Activated CD8-positive, alpha-beta memory T cell treated with anti-CD3 and anti-CD28 coated beads for 36 hours (primary cell): ENCODE results near the gene GRM4. TPM values are rescaled to one million over a fixed set of nuclear protein-coding genes. Genes with fewer than 3 reads are reported as not detected.

Experiments
- CTCF ChIA-PET: fragments of 350-600 bp; sonication (Branson Sonifier 250); formaldehyde crosslinking; loops from one replicate; lab custom pipeline; 2021; ENCODE audit warnings: antibody characterized with exemption; lab: Charles Lee
- POLR2A ChIA-PET: fragments of 350-600 bp; sonication (Branson Sonifier 250); formaldehyde crosslinking; loops from one replicate; lab custom pipeline; 2021; ENCODE audit warnings: antibody characterized with exemption; lab: Charles Lee
- total RNA-seq, 2 experiments: library from RNA; stranded (reverse); gene quantifications; one replicate each; pipeline ENCODE4 v1.2.3, GENCODE V29; 2021

Gene GRM4
- total RNA-seq, 2 experiments from 2014 or later: 0.08 TPM

DNA sequence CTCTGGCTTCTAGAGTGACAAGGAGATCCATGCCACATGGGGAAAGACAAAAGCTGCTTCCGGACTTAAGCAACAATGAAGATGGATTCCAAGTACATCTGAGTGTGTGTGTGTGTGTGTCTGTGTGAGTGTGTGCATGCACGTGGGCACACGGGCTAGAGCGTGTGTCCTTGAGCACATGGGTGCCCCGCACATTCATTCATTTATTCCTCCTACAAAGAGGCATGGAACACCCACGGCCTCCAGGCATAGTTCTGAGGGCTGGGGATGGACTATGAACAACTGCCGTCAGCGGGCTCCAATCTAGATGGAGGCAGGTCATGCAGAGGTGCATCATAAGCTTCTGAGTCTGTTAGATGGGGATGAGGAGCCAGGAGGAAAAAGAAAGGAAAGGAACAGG lies 49.1 kb downstream of the GRM4 start:
- ChIA-PET POLR2A (no interaction called here), CTCF (no interaction called here)

DNA sequence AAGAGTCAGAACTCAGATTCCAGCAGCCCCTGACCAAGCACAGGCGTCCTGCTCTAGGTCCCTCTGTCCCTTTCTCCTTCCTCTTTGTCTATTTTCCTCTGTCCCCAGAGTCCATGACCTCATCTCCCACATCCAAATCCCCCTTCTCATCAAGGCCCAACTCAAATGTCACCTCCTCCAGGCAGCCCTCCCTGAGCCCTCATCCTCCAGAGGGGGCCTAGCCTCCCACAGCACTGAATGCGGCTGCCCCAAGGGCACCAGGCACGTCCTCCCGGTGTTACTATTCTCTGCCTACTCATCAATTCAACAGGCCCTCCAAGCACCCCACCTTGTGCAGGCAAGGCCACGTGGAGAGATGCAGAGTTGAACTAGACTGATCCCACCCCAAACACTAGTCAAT lies 49.7 kb downstream of the GRM4 start:
- ChIA-PET CTCF (no interaction called here), POLR2A (no interaction called here)

DNA sequence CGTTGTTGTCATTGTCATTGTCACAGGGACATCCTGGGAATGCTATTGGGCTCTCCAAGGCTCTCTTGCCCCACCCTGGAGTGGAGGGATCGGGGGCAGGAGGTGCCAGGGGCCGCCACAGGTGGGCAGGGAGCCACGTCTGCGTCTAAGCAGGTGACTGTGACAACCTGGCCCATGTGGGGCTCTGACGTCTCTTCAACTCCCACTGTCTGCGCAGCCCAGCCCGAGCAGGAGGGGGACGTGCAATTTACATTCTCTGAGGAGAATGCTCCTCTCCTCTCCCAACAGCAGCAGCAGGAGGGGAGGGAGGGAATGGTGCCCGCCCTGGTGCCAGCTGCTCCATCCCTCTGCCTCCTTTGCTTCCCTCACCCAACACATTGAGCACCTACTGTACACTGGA lies 50.1 kb downstream of the GRM4 start:
- ChIA-PET CTCF (no interaction called here), POLR2A (no interaction called here)

GRCh38 chr6:34095136-34095505 lies 50.8 kb downstream of the GRM4 start:
- ChIA-PET CTCF (no interaction called here), POLR2A (no interaction called here)

- ChIA-PET CTCF (no interaction called here), POLR2A (no interaction called here)
Measured at GRCh38 chr6:34094474-34095135, 51.3 kb downstream of the GRM4 start.

- ChIA-PET POLR2A (no interaction called here), CTCF (interaction anchor here (0.6 kb wide), 1 partner anchor 403 kb away, joined by 4 read pairs; no protein-coding TSS in a partner anchor)
Measured at GRCh38 chr6:34093854-34094430, 51.9 kb downstream of the GRM4 start.

DNA sequence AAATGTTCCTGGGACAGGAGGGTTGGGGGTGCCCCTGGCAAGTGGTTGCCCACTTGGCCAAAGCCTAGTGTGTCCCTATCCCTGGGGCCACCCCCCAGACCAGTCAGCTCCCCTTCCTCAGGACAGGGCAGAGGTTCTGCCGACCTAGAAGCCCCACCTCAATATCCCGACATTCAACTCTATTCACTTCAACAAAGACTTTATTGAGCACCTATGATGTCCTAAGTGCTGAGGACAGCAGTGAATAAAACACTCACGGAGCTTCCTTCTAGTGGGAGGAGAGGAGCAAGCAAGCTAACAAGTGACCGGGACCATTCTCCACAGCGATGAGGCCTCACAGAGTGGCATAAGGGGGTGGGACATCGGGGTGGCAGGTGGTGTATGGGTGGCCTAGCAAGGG lies 52.7 kb downstream of the GRM4 start:
- POLR2A ChIA-PET: no interaction called here
- CTCF ChIA-PET: interaction anchor here (0.6 kb wide), 1 partner anchor 403 kb away, joined by 4 read pairs; no protein-coding TSS in a partner anchor

DNA sequence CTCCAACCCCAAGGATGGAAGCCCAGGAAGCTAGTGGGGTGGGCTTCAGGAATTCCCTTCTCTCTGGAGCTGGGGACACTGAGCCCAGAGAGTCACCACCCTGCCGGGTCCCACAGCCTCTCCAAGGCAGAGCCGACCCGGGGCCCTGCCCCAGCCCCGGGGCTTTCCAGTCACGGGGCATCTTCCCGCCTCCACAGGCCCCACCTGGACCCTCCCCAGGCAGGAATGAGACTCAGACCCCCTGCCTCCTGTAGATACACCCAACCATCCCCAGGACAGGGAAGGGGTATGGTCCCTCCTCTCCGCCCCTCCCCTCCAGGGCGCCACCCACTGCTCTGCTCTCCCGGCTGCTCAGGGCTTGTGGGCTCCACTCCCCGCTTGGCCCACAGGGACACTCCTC lies 53.3 kb downstream of the GRM4 start:
- POLR2A ChIA-PET: no interaction called here
- CTCF ChIA-PET: no interaction called here

- POLR2A ChIA-PET: no interaction called here
- CTCF ChIA-PET: no interaction called here
Measured at GRCh38 chr6:34090935-34091334, 55.0 kb downstream of the GRM4 start.

- POLR2A ChIA-PET: no interaction called here
- CTCF ChIA-PET: no interaction called here
Measured at GRCh38 chr6:34090529-34090928, 55.4 kb downstream of the GRM4 start.

- POLR2A ChIA-PET: no interaction called here
- CTCF ChIA-PET: no interaction called here
Measured at GRCh38 chr6:34086558-34086957, 59.3 kb downstream of the GRM4 start.

DNA sequence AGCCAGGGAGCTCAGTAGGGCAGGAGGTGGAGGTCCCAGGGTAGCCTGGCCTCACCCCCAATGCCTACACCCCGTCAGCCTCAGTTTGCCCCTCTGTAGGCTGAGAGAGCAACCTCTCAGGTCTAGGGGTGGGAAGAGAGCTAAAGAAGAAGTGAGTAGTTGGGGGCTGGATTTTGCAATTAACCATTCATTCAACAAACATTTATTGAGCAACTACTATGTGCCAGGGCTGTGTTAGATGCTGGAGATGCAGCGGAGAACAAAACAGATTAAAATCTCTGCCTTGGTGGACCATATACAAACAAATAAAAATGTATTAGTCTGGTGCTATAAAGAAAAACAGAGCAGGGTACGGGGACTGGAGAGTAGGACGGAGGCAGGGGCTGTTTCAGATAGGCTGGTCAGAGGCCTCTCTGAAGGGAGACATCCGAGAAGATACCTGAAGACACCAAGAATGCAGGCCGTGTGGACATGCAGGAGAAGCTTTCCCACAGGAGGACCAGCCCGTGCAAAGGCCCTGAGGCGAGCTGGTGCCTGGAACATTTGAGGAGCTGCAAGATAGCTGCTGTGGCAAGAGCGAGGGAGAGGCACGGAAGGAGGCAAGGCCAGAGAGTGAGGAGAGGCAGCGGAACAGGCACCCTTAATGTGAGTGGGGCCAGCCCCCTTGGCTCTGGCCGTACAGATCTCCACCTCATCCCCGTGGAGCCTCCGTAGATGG lies 60.3 kb downstream of the GRM4 start:
- POLR2A ChIA-PET: no interaction called here
- CTCF ChIA-PET: no interaction called here

GRCh38 chr6:34084591-34085290 lies 61.1 kb downstream of the GRM4 start:
- ChIA-PET CTCF (no interaction called here), POLR2A (no interaction called here)

GRCh38 chr6:34082864-34083626 lies 62.8 kb downstream of the GRM4 start:
- CTCF ChIA-PET: no interaction called here
- POLR2A ChIA-PET: no interaction called here

DNA sequence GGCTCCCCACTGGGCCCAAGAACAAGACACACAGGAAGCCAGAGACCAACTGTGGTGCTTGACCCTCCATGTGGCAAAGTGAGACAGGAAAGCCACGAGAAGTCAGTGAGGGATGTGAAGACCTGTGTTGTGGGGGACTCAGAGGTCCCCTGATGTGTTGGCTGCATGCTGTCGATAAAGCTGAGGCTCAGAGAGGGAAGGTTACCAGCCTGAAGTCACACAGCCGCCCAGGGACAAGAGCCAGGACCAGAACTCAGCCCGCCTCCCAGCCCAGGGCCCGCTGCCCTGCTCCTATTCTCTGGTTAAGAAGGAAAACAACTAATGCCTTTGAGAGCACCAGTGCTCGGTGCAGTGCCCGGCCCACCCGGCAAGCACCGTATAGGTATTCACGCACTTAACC lies 63.5 kb downstream of the GRM4 start:
- ChIA-PET POLR2A (no interaction called here), CTCF (no interaction called here)

DNA sequence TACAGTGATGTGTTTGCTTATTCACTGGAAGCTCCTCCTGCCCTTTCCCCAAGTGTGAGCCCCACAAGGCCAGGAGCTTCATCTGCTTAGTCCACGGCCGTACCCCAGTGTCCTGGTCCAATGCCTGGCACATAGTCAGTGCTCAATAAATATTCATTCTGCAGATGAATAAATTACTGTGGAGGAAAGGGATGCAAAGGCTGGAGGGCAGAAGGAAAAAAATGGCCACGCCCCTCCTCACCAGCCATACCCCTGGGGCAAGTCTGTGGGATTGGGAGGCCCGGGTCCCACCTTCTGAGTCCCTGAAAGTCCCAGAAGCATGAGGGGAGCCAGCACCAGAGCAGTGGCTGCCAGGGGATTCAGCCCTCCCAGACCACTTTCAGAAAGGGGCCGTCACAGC lies 65.5 kb downstream of the GRM4 start:
- CTCF ChIA-PET: interaction anchor here (1.9 kb wide), 1 partner anchor 312 kb away, joined by 4 read pairs; no protein-coding TSS in a partner anchor
- POLR2A ChIA-PET: no interaction called here

DNA sequence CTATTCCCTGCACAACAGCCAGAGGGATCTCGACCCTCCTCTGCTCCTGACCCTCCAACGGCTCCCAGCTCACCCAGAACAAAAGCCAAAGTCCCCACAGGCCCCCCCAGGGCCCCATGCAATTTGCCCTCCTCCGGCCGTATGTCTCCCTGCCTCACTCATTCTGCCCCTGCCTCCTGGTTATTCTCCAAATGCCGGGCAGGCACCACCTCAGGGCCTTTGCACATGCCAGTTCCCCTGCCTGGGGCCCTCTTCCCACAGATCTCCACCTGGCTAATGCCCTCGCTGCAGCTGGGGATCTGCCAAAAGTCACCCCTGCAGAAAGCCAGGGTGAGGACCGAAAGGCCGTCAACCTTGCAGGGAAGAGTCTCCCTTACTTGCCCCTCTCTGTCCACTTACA lies 66.0 kb downstream of the GRM4 start:
- ChIA-PET CTCF (interaction anchor here (1.9 kb wide), 1 partner anchor 312 kb away, joined by 4 read pairs; no protein-coding TSS in a partner anchor), POLR2A (no interaction called here)

DNA sequence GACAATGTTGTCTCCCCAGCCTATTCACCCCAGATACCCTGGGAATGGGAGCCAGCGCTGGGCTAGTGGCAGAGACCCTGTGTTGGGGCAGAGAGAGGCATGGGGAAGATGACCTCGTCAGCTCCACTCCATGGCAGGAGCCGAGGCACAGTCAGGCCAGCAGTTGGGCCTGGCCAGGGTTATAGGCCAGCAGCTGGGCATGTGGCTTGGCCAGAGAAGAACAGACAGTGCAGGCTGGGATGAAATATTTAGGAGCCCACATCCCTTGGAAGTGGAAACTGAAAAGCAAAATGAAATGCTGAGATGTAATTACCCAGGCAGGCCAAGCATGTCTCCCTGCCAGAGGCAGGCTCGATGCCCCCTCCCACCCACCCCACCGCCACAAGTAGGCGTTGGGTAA lies 70.0 kb downstream of the GRM4 start:
- ChIA-PET CTCF (no interaction called here), POLR2A (no interaction called here)

DNA sequence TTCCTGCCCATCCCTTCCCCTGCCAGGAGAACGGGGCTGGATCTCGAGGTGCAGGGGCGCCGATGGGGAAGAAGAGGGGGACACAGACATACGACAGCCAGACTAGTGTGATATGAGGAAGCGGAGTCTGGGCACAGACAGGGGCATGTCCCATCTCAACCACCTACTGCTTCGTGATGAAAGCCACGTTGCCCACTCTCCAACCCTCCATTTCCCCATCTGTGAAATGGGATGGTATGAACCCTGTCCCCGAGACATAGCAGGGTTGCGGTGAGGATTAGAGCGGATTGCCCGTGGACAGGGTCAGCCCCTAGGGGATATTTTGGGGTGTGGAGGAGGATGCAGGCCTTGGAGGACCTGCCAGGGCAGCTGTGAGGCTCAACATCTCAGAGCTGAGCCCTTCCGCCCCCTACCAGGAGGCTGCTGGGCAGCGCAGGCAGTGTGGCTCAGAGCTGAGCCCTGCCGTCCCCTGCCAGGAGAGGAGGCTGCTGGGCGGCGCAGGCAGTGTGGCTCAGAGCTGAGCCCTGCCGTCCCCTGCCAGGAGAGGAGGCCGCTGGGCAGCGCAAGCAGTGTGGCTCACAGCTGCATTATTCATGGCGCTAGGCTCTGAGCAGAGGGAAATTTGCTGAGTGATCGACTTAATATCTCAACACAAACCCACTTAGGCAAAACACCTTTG lies 71.7 kb downstream of the GRM4 start:
- CTCF ChIA-PET: no interaction called here

More for the DNA sequence above, 71.7 kb downstream of the GRM4 start:
- POLR2A ChIA-PET: no interaction called here
